SK-N-SH treated with all-trans-retinoic acid at 6 μM for 48 hours (cell line): ENCODE results near the gene HCFC1.

ENCODE experiments used
- ATAC-seq: fragments of 200-7000 bp; cut with Tn5 transposase; 3 replicates; pipeline ENCODE4 v1.9.1; 2020; ENCODE audit warnings: mild to moderate bottlenecking, moderate library complexity
- ARNTL ChIP-seq: fragments of 450-650 bp; formaldehyde crosslinking; IDR thresholded peaks from 2 replicates; pipeline ENCODE4 v1.5.0; 2020; ENCODE audit warnings: low read depth, mild to moderate bottlenecking, moderate library complexity, borderline replicate concordance
- BACH2 ChIP-seq: fragments of 250-450 bp; sonication (Bioruptor Pico); IDR thresholded peaks from 2 replicates; pipeline ENCODE4 v1.9.0; 2021; ENCODE audit warnings: mild to moderate bottlenecking, borderline replicate concordance
- CREB5 ChIP-seq: fragments of 250-450 bp; sonication (Bioruptor Pico); IDR thresholded peaks from 2 replicates; pipeline ENCODE4 v1.5.1; 2020; ENCODE audit warnings: low read depth, mild to moderate bottlenecking, moderate library complexity
- CSDC2 ChIP-seq: fragments of 250-450 bp; sonication (Bioruptor Pico); IDR thresholded peaks from 2 replicates; pipeline ENCODE4 v1.5.0; 2020; ENCODE audit warnings: mild to moderate bottlenecking, moderate library complexity
- CSRNP3 ChIP-seq: fragments of 250-450 bp; sonication (Bioruptor Pico); IDR thresholded peaks from 2 replicates; pipeline ENCODE4 v1.5.1; 2021; ENCODE audit warnings: mild to moderate bottlenecking, moderate library complexity
- ESRRG ChIP-seq: fragments of 250-450 bp; sonication (Bioruptor Pico); IDR thresholded peaks from 2 replicates; pipeline ENCODE4 v1.6.1; 2021; ENCODE audit warnings: mild to moderate bottlenecking
- OSR1 ChIP-seq: fragments of 250-450 bp; sonication (Bioruptor Pico); IDR thresholded peaks from 2 replicates; pipeline ENCODE4 v1.8.0; 2022; ENCODE audit warnings: moderate library complexity, mild to moderate bottlenecking, inconsistent platforms
- PATZ1 ChIP-seq: fragments of 250-450 bp; sonication (Bioruptor Pico); IDR thresholded peaks from 2 replicates; pipeline ENCODE4 v1.8.0; 2020; ENCODE audit warnings: mild to moderate bottlenecking, moderate library complexity, borderline replicate concordance
- POU6F1 ChIP-seq: fragments of 250-450 bp; sonication (Bioruptor Pico); IDR thresholded peaks from 2 replicates; pipeline ENCODE4 v1.8.0; 2021; ENCODE audit warnings: low read depth, mild to moderate bottlenecking, moderate library complexity, borderline replicate concordance
- RARB ChIP-seq: fragments of 250-450 bp; sonication (Bioruptor Pico); IDR thresholded peaks from 2 replicates; pipeline ENCODE4 v1.8.0; 2021; ENCODE audit warnings: mild to moderate bottlenecking, moderate library complexity
- SNAI2 ChIP-seq: fragments of 250-450 bp; sonication (Bioruptor Pico); IDR thresholded peaks from 2 replicates; pipeline ENCODE4 v1.5.0; 2020; ENCODE audit warnings: mild to moderate bottlenecking, moderate library complexity
- TCF4 ChIP-seq: fragments of 250-450 bp; sonication (Bioruptor Pico); IDR thresholded peaks from 2 replicates; pipeline ENCODE4 v1.8.0; 2021; ENCODE audit warnings: mild to moderate bottlenecking, moderate library complexity, borderline replicate concordance
- TSHZ2 ChIP-seq: fragments of 250-450 bp; sonication (Bioruptor Pico); IDR thresholded peaks from 2 replicates; pipeline ENCODE4 v1.5.0; 2020; ENCODE audit warnings: mild to moderate bottlenecking, moderate library complexity
- ZC3H10 ChIP-seq: fragments of 250-450 bp; sonication (Bioruptor Pico); IDR thresholded peaks from 2 replicates; pipeline ENCODE4 v1.5.1; 2021; ENCODE audit warnings: mild to moderate bottlenecking, moderate library complexity
- ZFP3 ChIP-seq: fragments of 250-450 bp; sonication (Bioruptor Pico); IDR thresholded peaks from 2 replicates; pipeline ENCODE4 v1.5.0; 2020; ENCODE audit warnings: mild to moderate bottlenecking, moderate library complexity
- ZFP30 ChIP-seq: fragments of 450-650 bp; formaldehyde crosslinking; IDR thresholded peaks from 2 replicates; pipeline ENCODE4 v1.5.0; 2022; ENCODE audit warnings: mild to moderate bottlenecking, moderate library complexity
- ZNF565 ChIP-seq: fragments of 450-650 bp; formaldehyde crosslinking; conservative IDR thresholded peaks from 2 replicates; pipeline ENCODE4 v1.5.0; 2020; ENCODE audit warnings: low read depth, mild to moderate bottlenecking, moderate library complexity
- ZNF8 ChIP-seq: fragments of 450-650 bp; formaldehyde crosslinking; IDR thresholded peaks from 2 replicates; pipeline ENCODE4 v1.5.0; 2020; ENCODE audit warnings: mild to moderate bottlenecking, moderate library complexity

HCFC1 gene

GRCh38 chrX:153925387-153925738, 46.3 kb downstream of the HCFC1 start:
- TF ChIP-seq ZNF8 (no peak), CSDC2 (CRISPR knock-in tag) (no peak), ZNF565 (CRISPR knock-in tag) (no peak), ARNTL (CRISPR knock-in tag) (no peak), RARB (CRISPR knock-in tag) (no peak), CSRNP3 (CRISPR knock-in tag) (no peak), BACH2 (CRISPR knock-in tag) (no peak), ZC3H10 (CRISPR knock-in tag) (no peak), OSR1 (CRISPR knock-in tag) (no peak)
- no peak for ATAC-seq

- TF ChIP-seq SNAI2 (CRISPR knock-in tag) (no peak), BACH2 (CRISPR knock-in tag) (no peak)
- no peak for ATAC-seq
Observed at GRCh38 chrX:153924149-153924861, 47.3 kb downstream of the HCFC1 start.

GRCh38 chrX:153922932-153923857, 48.4 kb downstream of the HCFC1 start:
- ATAC-seq = peak; percentile 72
- TF ChIP-seq TSHZ2 (CRISPR knock-in tag) (no peak), CSDC2 (CRISPR knock-in tag) (no peak), ZFP3 (CRISPR knock-in tag) (no peak), OSR1 (CRISPR knock-in tag) (no peak), PATZ1 (no peak), CREB5 (no peak), CSRNP3 (CRISPR knock-in tag) (no peak), TCF4 (CRISPR knock-in tag) (no peak), RARB (CRISPR knock-in tag) (no peak), ESRRG (CRISPR knock-in tag) (no peak), POU6F1 (no peak), ZFP30 (CRISPR knock-in tag) (no peak), ZC3H10 (CRISPR knock-in tag) (no peak)
